Activated effector memory CD4-positive, alpha-beta T cell treated with anti-CD3 and anti-CD28 coated beads, Interleukin-2, amount 50 U/mL, for 16 hours (primary cell): ENCODE results near the gene MMS22L.
"Not testable (repeated sequence)": the region's sequence is repeated elsewhere in the genome, so short reads cannot be mapped to it uniquely, and the experiment has no call there.

Source experiments
- DNase-seq: peaks from one replicate; pipeline ENCODE4 v3.0.0-alpha.2; 2020

The MMS22L gene

DNA sequence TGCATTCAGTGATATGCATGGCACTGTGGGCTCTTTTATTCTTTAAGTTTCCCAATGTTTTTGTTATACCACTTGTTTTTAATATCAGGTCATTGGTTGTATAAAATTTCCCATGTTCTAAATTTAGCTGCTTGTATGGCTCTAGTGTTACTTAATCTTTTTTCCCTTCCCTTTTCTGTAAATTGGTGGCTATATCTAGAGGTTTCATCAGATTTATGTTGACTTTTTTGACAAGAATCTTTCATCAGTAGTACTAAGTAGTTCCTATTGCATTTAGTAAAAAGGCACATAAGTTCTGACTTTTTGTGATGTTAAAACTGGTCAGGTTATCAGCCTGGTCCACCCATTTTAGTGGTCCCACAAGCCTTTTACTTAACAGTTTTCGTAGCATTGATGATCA, 51.1 kb downstream of the MMS22L start:
- DNase-seq, result no peak

DNA sequence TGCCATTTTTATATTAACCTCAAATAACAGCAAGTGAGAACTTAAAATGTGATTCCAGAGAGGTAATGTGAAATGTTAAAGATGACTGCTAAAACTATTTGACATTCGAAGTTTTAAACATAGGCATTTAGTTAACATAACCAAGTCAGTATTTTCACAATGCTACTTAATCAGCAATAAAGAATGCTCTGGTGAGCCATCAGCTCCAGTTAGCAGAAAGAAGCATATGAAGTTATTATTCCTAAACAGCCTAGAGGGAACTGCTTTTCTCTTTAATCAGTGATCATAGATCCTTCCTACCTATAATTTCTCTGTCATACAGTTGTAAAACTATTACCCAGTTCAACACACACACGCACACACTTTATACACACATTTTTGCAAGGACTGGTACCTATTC, 60.1 kb downstream of the MMS22L start:
- no peak for DNase-seq

DNA sequence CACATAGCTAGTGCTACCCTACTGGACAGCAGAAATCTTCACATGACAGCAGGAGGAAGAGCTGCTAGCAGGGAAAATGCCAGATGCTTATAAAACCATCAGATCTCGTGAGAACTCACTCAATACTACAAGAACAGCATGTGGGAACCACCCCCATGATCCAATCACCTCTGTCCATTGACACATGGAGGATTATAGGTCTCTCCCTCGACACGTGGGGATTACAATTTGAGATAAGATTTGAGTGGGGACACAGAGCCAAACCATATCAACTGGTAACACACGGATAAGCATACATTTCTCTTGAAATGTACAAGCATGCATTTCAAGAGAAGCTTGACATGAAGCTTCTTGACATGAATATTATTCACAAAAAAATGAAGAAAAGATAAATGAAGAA, 64.1 kb downstream of the MMS22L start:
- DNase-seq, result no peak

DNA sequence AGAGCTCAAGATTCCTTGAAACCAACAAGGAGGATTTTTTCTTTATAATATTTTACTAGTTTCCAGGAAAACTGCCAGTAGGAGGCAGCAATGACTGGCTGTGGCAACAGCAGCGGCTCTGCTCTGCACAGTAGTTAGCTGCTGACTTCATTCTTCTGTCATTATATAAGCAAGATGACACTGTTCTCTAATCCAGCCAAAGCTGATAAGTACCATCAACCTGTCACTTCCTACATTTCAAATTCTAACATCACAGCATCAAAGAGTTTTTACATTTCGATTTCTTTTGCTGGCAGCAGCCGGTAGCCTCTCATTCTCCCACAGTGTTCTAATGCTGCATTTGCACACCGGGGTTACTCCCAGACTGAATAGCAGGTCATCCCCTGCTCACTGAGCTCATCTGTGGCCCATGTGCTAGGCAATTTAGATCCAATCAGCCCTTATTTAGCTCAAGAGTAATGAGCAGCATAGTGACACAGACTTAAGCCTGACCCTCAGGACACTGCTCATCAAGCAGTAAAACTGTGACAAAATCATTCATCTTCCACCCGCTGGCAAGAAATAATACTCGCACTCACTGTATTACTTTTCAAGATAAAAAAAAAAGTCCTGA, 67.8 kb downstream of the MMS22L start:
- DNase-seq, result no peak

DNA sequence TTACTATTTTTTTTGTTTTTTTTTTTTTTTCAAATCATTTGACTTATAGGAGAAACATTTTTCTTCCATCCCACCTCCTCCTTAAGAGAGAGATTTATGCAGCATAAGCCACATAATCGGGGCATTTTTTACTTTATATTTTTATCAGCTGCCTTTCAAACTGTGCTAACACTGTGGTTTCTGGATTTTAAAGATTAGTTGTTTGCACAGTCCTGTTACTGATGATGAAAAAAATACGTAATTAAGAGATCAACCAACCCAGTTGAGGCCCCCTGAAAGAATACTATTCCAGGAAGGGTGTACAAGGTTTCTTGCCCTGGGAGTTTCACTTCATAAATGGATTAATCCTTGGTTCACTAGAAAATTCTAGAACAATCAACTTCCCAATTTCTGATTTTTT, 68.3 kb downstream of the MMS22L start:
- DNase-seq, result no peak

DNA sequence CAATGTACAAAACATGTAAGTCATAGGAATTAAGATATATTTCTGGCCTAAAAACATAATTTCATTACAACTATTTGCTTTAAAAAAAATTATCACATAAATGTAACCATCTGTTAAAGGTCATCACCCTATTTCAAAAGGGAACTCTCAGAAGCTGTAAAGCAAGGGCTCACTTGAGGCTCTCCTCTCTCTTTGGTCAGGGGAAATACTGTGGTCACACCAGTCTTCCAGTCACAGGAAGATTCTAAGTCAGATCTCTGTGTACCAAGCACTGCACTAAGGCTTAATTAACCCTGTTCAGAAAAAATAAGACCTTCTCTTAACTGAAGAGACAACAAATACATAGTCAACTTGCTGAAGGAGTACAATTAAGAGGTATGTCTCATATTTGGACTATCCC, 75.6 kb downstream of the MMS22L start:
- DNase-seq, result no peak

DNA sequence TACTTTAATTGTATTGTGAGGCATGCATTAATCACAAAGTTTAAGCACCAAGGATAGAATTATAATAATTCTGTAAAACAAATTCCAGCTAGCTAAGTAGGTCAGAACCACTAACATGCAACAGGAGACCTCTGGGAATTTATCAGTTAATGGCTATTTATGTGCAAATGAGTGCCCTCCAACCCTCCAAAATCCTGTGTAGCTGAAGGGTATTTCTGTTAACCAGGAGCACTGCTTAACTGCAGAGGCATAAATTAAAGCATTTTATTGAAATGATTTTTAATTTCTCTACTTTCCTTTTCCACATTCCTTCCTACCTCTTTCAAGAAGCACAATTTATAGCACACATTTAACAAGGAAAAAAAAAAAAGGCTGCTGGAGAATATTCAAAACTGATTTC, 77.0 kb downstream of the MMS22L start:
- DNase-seq, result no peak

DNA sequence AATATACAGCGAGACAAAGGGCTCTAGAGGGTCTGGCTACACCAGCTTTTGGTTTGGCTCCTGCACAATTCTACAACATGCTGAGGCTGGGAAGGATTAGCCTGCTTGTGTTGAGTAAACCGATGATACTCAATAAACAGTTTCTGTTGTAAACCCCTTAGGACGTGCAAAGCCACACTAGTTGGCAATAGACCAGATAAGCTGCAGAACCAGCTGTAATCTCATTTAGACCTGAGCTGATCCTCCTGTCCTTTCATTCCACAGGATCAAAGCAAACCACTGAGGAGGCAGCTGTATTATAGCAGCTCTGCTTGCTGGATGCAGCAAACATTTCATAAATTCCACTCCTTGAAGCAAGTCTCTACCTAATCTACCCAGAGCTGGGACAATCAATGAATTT, 79.7 kb downstream of the MMS22L start:
- no peak for DNase-seq

DNA sequence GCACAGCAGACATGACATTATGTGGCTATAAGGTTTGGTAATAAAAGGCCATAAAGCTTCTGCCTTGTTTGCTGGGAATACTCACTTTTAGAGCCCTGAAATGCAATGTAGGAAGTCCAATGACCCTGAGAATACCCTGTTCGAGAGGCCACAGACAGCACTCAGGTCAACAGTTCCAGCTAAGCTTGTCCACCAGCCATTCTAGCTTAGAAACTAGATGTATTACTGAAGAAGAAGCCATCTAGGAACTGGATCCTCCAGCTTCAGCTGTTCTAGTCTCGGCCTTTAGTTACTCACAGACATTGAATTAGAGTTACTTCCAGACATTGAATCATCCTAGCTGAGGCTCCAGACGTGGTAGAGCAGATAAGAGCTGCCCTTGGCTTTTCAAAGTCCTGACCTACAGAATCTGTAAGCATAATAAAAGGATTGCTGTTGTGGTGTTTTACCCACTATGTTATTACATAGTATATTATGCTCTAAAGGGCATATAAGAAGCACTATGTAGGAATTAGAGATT, 84.9 kb downstream of the MMS22L start:
- no peak for DNase-seq

DNA sequence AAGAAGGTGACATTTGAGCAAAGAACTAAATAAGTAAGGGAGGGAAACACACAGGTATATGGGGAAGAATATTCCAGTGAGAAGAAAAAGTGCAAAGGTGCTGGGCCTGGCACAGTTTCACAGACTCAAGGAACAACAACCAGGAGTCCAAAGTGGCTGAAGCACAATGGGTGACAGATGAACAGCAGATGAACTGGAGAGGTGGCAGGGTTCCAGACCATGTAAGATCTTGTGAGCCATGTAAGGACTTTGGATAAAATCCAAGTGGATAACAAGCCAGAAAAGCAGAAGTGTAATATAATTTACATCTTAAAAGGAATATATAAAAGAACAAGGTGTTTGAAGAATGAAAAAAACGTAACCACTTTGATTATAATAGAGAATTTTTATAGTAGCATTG, 87.9 kb downstream of the MMS22L start:
- DNase-seq, result no peak

DNA sequence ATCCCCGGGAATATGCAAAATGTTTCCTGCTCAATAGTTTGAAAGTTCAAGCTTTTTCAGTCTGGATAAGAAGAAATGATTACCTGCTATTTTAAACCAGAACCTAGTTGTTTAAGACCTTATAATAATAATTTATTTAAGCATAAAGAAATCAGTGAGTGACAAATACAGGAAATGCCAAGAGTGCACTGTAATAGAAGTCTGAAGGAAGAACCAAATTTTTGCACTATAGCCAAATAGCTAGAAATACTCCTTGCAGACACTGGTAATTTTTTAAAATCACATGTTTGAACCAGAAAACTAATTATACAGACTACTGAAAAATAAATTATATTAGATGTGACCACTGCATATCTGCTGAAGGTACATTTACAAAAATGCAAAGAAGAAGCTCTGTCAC, 93.2 kb downstream of the MMS22L start:
- DNase-seq, result no peak

DNA sequence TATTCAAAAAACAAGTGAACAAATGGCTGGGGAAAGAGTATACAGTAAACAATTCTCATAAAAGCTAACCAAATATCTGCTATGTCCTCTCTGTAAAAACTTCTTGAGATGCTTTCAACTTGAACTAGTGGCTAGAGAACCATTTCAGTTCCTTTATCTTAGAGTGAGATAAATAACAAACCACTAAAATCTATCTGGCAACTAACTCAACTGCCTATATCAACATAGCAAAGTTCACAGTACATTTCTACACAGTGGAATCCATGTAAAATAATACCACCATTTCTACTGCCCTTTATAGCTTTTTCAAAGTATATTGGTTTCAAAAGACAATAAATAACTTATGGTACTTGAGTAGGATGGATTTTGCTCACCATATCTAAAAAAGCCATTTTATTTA, 95.1 kb downstream of the MMS22L start:
- DNase-seq, result no peak

DNA sequence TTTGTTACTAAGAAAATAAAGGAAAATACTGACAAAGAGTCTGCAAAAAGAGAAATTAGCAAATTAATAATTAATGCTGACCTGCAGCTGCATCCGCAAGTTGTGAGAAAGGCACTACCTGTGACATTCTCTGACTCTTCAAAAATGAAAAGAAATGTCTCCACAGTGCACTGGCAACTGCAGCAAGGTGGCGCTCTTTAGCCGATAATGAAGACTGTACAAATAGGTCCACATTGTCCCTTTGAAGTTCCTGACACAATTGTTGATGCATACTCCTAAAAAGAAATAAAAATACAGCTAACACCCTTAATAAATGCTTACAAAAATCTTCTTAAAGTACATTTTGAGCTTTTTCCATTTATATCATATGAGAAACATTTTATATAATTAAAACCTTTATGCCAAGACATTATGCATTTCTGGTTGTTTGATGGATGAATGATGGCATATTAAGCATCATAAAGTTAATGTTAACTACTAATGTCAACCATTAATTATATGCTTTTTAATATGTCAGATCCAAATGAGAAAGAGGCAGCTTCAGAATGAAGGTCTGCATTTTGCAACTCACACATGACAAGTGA, 96.5 kb downstream of the MMS22L start:
- peak; percentile 83 for DNase-seq

DNA sequence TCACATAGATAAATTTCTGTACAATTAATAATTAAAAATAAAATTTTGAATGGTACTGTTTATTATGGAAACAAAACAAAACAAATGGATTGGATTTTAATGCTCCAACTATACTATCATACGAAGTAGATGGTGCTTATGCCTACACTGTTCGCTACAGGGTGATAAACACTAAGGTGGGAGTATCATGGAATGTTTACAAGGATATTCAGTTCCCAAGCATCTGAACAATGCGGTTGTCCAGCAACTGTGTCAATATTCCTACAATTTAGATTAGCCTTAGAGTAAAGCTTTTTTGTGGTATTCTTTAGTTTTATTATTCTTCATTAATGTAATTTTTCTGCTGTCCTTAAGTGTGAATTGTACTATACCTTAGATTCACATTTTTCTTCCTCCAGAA, 105.1 kb downstream of the MMS22L start:
- no peak for DNase-seq

DNA sequence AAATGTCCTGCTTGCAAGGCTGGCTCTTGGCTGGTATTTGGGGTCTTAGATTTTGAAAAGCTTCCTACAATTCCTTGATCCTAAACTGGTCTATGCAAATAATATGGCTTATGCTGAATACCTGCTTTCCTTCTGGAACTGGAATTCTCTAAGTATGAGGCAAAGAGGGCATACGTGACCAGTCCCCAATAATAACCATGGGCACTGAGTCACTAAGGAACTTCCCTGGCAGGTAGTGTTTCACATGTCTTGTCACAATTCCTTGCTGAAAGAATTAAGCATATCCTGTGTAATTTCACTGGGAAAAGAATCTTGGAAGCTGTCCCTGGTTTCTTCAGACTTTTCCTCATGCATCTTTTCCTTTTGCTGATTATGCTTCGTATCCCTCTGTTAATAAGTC, 106.5 kb downstream of the MMS22L start:
- DNase-seq, result no peak

DNA sequence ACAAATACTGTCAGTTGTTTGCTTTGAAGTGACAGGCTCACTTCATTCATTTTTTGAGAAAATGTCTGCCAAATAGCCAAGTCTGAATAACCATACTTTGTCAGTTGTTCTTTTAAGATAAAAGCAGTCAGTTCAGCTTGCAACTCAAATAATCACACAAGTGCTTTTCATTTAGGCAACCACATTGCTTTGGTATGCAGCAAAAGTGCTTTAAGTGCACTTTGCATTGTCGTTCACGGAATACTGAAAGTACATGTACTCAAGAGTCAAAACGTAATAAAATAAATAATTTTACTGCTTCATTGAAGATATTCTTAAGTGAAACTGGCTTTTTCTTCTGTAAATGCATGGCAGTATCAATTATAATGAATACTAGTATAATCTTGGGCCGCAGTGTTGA, 107.2 kb downstream of the MMS22L start:
- DNase-seq, result no peak

DNA sequence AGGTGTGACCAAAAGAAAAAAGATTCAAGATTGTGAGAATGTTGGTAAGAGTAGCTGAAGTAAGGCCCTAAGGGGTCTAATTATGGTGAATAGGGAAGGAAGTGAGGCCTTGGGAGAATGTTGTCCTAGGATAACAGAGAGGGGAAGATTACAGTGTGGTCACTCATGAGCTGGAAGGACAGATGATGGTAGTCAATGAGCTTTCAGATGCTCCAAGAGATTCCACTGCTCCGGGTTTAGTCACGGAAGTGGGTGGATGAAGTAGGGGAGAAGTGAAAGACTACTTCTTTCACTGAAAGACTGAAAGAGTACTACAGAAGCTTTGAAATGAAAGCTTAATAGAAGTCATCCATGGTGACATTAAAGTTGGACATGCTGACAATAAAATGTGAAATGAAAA, 108.5 kb downstream of the MMS22L start:
- DNase-seq, result no peak

DNA sequence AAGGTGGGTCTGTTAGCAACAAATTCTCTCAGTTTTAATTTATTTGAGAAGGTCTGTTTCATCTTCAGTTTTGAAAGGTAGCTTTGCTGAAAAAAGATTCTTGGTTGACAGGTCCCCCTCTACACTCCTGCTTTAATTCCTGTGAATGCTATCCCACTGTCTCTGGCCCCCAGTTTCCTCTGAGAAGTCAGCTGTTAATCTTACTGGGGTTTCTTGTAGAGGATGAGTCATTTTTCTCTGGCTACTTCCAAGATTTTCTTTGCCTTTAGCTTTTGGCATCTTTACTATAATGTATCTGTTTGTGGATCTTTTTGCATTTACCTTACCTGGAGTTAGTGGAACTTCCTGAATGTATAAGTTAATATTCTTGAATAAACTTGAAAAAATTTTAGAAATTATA, 122.7 kb downstream of the MMS22L start:
- DNase-seq, result no peak

DNA sequence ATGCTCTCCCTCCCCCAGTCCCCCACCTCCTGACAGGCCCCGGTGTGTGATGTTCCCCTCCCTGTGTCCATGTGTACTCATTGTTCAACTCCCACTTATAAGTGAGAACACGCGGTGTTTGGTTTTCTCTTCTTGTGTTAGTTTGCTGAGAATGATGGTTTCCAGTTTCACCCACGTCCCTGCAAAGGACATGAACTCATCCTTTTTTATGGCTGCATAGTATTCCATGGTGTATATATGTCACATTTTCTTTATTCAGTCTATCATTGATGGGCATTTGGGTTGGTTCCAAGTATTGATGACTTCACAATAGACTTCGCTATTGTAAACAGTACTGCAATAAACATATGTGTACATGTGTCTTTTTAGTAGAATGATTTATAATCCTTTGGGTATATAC, 127.6 kb downstream of the MMS22L start:
- not testable (repeated sequence) for DNase-seq

DNA sequence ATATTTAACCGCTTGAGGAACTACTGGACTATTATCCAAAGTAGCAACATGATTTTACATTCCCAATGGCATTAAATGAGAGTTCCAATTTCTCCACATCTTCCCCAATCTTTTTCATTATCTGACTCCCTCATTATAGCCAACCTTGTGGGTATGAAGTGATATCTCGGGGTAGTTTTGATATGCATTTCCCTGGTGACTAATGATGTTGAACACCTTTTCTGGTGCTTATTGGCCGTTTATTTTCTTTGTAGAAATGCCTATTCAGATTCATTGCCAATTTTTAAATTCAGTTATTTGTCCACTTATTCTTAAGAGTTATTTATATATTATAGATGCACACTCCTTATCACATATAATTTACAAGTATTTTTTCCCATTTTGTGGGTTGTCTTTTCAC, 129.0 kb downstream of the MMS22L start:
- DNase-seq, result no peak

DNA sequence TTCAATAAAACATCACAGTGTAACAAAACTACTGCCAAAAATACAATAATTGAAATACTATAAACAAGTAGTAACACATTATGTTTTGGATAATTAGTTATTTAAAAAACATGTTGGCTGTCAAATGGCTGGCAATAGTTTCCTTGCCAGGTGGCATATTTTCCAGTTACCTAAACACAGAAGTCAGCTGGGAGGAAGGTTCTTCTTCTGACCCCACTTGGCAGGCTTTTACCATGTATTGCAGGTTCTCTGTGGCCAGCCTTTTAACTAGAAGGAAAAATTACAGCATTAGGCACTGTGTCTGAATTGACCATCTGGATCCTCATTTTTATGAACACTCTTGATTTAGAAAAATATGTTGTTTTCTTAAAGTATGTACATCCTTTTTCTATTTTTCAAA, 131.4 kb downstream of the MMS22L start:
- no peak for DNase-seq

DNA sequence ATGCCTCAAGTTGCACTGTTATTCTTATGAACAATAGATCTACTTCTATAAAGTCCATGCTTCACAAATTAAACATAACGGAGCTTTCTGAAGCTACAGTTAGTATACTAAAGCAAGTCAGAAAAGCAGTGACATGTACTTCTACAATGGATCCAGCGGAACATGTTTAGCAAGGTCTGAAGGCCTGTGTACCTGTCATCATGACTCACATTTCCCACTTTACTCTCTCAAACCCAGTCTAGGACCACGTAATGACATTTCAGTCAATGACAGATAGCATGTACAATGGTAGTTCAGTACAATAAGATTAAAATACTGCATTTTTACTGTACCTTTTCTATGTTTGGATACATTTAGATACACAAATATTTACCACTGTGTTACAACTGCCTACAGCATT, 132.1 kb downstream of the MMS22L start:
- DNase-seq, result no peak

DNA sequence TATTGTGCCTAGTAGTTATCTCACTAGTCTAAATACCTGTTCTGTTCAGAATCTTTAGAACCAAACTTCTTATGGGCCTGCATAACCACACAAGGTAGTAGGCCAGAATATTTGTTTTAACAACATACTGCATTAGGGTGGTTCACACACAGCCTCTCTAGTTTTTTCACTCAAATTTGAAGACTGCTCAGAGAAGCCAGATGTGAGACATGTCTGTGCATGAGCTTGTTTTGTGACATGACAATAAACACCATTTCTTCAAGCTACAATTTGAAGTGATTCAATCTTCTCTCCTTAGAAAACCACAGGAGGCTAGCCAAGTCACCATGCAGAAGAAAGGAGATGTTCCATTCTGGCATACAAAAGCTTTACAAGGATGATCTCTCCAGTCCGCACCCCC, 135.6 kb downstream of the MMS22L start:
- no peak for DNase-seq

DNA sequence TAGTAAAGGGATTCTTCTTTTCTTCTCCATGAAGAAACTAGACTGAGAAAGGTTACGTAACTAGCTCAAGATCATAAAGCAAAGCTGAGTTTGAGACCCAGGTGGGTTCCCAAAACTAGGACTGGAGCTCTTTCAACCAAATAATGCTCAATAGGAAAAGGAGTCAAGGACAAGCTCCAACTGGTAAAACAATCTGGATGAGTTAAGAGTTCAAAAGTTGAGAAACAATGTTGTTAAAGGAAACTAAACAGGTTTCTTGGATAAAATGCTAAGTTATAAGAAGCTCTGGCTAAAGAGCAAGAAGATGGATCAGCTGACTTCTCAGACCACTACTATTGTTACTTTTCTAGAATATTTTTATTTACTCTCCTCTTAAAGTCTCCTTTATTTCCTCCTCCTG, 137.3 kb downstream of the MMS22L start:
- no peak for DNase-seq

DNA sequence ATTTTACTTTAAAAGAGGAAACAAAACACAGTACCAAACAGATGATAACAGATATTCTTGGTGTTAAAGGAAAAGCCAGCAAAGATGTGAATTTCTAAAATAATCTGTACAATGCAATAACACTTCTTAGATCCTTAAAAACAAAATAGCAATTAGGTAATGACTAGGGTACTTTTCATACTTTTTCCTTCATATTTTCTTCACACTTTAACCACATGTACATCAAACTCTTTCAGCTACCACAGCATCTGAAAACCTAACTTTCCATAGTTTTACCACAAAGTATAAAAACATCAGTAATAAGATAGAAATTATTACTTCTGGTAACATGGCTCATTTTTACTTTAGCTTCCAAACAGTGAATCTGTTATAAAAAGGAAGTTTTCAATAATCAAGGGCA, 141.3 kb downstream of the MMS22L start:
- DNase-seq, result no peak
